ENCODE data around the gene TMEM41B.
"Not testable (repeated sequence)": the region's sequence is repeated elsewhere in the genome, so short reads cannot be mapped to it uniquely, and the experiment has no call there.

The TMEM41B gene

GRCh38 chr11:9310485-9311090 is 3.8 kb downstream of the TMEM41B start:
- no peak for DNase-seq (ENCODE audit: low read depth)

GRCh38 chr11:9304178-9304577 is 10.2 kb downstream of the TMEM41B start:
- DNase-seq (ENCODE audit: low read depth), result no peak

DNA sequence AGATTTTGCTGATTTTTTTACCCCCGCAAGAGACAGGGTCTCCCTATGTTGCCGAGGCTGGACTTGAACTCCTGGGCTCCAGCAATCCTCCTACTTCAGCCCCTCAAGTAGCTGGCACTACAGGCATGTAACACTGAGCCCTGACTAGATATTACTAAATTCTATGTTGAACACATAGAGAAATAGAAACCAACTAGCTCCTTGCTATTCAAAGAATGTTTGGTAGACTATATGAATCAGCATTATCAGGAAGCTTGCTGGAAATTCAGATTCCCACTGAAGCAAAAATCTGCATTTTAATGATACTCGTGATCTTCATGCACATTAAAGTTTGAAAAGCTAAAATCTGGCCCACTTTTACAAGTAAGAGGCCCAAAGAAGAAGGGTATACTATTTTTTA is 11.9 kb downstream of the TMEM41B start:
- DNase-seq (ENCODE audit: low read depth), result no peak

- no peak for DNase-seq (ENCODE audit: low read depth)
These were observed 12.7 kb downstream of the TMEM41B start for GRCh38 chr11:9301720-9302119.

GRCh38 chr11:9293646-9294045 is 20.7 kb downstream of the TMEM41B start:
- DNase-seq (ENCODE audit: low read depth), result no peak

GRCh38 chr11:9285850-9286587 is 28.4 kb downstream of the TMEM41B start:
- no peak for DNase-seq (ENCODE audit: low read depth)

GRCh38 chr11:9280655-9281301 is 33.6 kb downstream of the TMEM41B start:
- no peak for DNase-seq (ENCODE audit: low read depth)

DNA sequence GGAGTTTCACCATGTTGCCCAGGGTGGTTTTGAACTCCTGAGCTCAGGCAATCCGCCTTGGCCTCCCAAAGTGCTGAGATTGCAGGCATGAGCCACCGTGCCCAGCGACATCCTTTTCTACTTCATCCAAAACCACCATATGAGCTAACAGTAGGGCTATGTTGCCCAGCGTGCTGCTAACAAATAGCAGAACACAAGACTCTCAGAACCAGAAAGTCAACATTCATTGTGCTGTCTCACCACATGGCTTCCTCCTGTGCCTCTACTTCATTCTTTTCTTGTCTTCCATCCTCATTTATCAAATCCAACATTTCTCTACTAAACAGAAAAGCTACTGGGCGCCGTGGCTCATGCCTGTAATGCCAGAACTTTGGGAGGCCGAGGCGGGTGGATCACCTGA is 37.2 kb downstream of the TMEM41B start:
- DNase-seq (ENCODE audit: low read depth), result no peak

DNA sequence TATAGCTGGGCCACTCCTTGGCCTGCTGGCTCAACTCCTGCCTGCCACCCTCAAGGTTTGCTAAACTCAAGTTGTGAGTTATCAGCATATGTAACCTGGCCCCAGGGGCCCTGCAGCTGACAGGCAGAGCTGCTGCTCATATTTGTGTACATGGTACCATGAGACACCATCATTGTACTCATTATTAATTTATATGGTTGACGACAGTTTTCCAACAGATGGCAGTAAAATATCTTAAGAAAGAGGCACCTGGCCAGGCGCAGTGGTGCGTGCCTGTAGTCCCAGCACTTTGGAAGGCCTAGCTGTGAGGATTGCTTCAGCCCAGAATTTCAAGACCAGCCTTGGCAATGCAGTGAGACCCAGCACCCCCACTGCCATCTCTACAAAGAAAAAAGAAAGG is 37.8 kb downstream of the TMEM41B start:
- no peak for DNase-seq (ENCODE audit: low read depth)

- no peak for DNase-seq (ENCODE audit: low read depth)
These were observed 39.7 kb downstream of the TMEM41B start for GRCh38 chr11:9274499-9275258.

- DNase-seq (ENCODE audit: low read depth), result no peak
These were observed 40.7 kb downstream of the TMEM41B start for GRCh38 chr11:9273376-9274336.

DNA sequence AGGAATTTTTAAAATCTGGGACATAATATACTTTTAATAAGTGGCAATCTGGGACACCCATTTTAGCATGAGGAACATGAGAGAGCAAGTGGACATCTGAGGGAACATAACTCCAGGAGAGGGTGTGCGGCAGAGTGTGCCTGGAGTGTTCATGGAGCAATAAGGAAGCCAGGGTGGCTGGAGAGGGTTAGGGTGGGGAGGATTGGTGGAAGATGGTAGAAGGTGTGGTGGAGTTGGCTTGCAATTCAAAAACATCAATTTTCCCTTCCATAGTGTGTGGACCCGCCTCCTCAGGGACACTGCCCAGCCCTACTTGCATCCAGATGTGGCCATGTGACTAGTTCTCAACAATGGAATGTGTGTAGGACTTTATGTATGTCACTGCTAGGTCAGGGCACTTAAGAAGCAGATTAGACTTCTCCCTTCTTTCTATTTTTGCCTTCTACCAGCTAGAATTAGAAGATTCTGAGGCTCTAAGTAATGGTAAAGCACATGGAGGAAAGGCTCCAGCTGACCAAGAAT is 44.8 kb downstream of the TMEM41B start:
- no peak for DNase-seq (ENCODE audit: low read depth)

DNA sequence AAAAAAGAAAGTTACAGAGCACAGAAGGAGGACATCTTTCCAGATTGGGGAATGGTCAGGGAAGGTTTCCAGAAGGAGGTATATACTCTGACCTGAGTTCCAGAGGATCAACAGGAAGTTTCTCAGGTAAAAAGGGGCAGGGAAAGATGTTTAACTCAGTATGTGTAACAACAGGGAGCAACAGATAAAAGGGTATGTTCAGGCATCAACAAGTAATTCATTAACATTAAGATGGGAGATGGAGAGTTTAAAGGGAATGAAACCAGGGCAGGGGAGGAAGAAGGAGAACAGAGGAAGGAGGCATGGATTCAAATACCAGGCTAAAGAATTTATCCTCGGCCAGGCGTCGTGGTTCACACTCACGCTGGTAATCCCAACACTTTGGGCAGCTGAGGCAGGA is 46.7 kb downstream of the TMEM41B start:
- no peak for DNase-seq (ENCODE audit: low read depth)

DNA sequence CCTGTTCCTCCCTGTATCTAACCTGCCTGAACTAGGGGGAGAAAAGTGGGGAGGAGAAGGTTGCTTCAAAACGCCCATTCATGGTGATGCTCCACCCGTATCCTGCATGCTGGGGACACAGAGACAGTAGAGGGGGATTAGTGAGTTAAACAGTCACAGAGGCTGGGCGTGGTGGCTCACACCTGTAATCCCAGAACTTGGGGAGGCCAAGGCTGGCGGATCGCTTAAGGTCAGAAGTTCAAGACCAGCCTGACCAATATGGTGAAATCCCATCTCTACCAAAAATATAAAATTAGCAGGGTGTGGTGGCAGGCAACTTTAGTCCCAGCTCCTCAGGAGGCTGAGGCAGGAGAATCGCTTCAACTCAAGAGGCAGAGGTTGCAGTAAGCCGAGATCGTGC is 47.5 kb downstream of the TMEM41B start:
- DNase-seq (ENCODE audit: low read depth), result no peak

GRCh38 chr11:9266132-9266736 is 48.2 kb downstream of the TMEM41B start:
- DNase-seq (ENCODE audit: low read depth), result no peak

DNA sequence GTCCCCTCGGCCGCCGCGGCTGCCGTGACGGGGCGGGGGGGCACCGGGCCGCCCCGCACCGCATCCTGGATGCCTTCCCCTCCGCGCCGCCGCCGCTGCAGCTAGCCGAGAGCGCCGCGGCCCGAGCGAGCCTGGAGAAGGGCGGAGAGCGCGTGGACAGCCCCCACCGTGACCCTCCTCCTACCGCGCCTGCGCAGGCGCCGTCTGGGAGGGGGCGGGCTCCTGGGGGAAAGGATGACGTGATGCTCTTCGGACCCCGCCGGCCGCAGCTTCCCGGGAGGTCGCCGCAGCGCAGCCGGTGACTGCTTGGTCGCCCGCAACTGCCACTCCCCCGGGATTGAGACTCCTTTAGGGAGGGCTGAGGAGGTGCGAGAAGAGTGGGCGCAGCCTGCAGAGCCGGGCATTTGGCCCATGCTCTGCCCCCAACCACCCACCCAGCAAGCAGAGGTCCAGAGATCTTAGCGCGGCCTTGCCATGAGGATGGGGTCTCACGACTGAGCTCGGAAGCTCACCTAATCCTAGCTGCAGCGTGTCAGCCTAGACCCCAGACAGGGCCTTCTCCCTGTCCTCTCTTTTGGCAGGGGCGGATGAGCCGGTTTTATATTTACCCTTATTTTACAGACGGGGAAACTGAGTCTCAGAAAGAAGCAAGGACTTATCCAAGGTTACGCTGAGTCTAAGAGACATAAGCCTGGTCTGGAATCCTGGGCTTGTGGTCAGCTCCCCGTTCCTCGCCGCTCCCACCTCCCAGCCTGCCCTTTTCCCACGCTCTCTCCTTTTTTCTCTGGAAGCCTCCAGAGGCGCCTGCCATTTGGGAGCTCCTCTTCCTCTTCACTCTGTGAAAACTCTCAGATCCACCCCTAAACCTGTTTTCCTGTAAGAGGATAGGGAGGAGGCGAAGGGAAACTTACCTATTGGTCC is 48.9 kb downstream of the TMEM41B start, which contains the start of gene DENND5A:
DENND5A (minus strand) TSS at position 140 of the 921 bp plus-strand sequence. CDS start 281 bp downstream, outside the sequence.
- DNase-seq (ENCODE audit: low read depth), result peak; percentile 26

DNA sequence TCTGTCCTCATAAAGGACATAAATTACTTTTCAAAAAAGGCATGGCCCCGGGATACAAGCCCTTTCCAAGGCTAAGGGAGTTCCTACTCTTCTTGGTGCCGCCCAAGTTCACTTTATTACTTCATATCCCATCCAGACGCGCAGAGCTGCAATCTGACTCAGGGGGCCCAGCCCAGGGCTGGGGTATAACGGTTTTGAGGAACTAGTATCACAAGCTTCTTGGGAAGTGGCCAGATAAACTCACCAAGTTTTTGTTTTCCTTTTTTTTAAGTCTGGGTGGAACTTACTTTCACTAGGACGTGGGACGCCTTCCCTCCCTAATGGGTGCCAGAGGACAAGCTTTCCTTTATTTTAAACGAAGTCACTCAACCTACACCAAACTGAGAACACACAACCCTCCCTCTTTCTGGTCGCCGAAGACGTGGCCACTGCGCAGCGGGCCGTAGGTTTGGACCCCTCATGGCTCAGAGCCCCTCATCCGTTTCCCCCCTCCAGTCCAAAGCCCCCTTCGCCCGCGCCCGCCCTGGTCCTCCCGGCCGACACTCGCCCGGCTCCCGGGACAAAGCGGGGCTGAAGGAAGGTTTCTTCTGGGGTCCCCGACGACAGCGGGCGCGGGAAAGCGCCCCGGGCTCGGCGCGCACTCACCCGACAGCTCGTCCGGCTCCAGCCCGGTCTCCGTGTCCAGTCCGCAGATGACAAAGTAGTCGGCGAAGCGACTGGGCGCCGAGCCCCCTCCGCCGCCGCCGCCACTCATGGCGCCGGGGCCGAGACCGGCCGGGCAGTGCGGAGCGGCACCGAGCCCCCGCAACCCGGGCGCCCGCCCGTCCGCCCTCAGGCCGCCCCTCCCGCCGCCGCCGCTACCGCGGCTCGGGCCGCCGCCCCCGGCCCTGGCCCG is 49.8 kb downstream of the TMEM41B start:
- DNase-seq (ENCODE audit: low read depth), result no peak

GRCh38 chr11:9263840-9264315 is 50.5 kb downstream of the TMEM41B start:
- DNase-seq (ENCODE audit: low read depth), result no peak

- DNase-seq (ENCODE audit: low read depth), result not testable (repeated sequence)
These were observed 53.6 kb downstream of the TMEM41B start for GRCh38 chr11:9260838-9261146.
